Measurements from ENCODE around the gene ARF3. TPM values are rescaled to one million over a fixed set of nuclear protein-coding genes. Genes with fewer than 3 reads are reported as not detected.

ARF3 gene
- total RNA-seq, 1 experiment from 2014 or later = 257 TPM

- DNase-seq = no peak
- Mint-ChIP-seq H3K4me3 (ENCODE audit: unreplicated experiment) (no peak overlapping the region), H3K36me3 (ENCODE audit: insufficient read depth, unreplicated experiment) (peaks cover 42% of the 10 kb centered on the region), H3K4me1 (ENCODE audit: low read depth, unreplicated experiment) (peaks cover 13% of the 10 kb centered on the region), H3K9me3 (ENCODE audit: unreplicated experiment) (no peaks in the 10 kb centered on the region), H3K27ac (ENCODE audit: unreplicated experiment) (no peak overlapping the region), H3K27me3 (ENCODE audit: insufficient read depth, unreplicated experiment) (no peaks in the 10 kb centered on the region)
- ChIA-PET CTCF (no interaction called here), POLR2A (no interaction called here)
- H3K36me3 ChIP-seq (ENCODE audit: control insufficient read depth, insufficient read depth, low read length) = no peaks in the 10 kb centered on the region; the same call in 1 of the 2 replicates
- H3K4me3 ChIP-seq (ENCODE audit: low read depth, low read length) = no peak overlapping the region
- H3K4me1 ChIP-seq = peaks cover 8% of the 10 kb centered on the region; the same call in 1 of the 2 replicates
- TF ChIP-seq CTCF (IDR thresholded peaks at IDR 0.05; ENCODE audit: insufficient read depth in 1 of 2, low read depth in 1 of 2, low read length in 1 of 2, severe bottlenecking in 1 of 2, unreplicated experiment in 1 of 2) = no peak
- H3K27me3 ChIP-seq (replicated peaks; ENCODE audit: control insufficient read depth, insufficient read depth, low read length) = no peaks in the 10 kb centered on the region
- no TSS peak for BruUV-seq (replicated peaks)
- no peaks in the 10 kb centered on the region for H3K9me3 ChIP-seq
- intact Hi-C loops (cut with micrococcal nuclease; ENCODE audit: unreplicated experiment) = no loop called here
Observed at GRCh38 chr12:48954061-48954460, 3.2 kb downstream of the ARF3 start.

GRCh38 chr12:48952691-48953090, 4.6 kb downstream of the ARF3 start:
- no peak for DNase-seq
- peaks cover 10% of the 10 kb centered on the region for H3K4me1 Mint-ChIP-seq (ENCODE audit: low read depth, unreplicated experiment)
- no peaks in the 10 kb centered on the region; the same call in 1 of the 2 replicates for H3K36me3 ChIP-seq (ENCODE audit: control insufficient read depth, insufficient read depth, low read length)
- H3K27me3 Mint-ChIP-seq (ENCODE audit: insufficient read depth, unreplicated experiment) = no peaks in the 10 kb centered on the region
- peaks cover 8% of the 10 kb centered on the region; the same call in 1 of the 2 replicates for H3K4me1 ChIP-seq
- no peaks in the 10 kb centered on the region for H3K9me3 ChIP-seq
- no peak overlapping the region for H3K4me3 Mint-ChIP-seq (ENCODE audit: unreplicated experiment)
- peaks cover 52% of the 10 kb centered on the region for H3K36me3 Mint-ChIP-seq (ENCODE audit: insufficient read depth, unreplicated experiment)
- POLR2A ChIA-PET = no interaction called here
- no peaks in the 10 kb centered on the region for H3K27me3 ChIP-seq (replicated peaks; ENCODE audit: control insufficient read depth, insufficient read depth, low read length)
- no peak for TF ChIP-seq CTCF (IDR thresholded peaks at IDR 0.05; ENCODE audit: insufficient read depth in 1 of 2, low read depth in 1 of 2, low read length in 1 of 2, severe bottlenecking in 1 of 2, unreplicated experiment in 1 of 2)
- no peaks in the 10 kb centered on the region for H3K9me3 Mint-ChIP-seq (ENCODE audit: unreplicated experiment)
- CTCF ChIA-PET = interaction anchor here (1.0 kb wide), 1 partner anchor 28 kb away, joined by 3 read pairs; no protein-coding TSS in a partner anchor
- H3K4me3 ChIP-seq (ENCODE audit: low read depth, low read length) = no peak overlapping the region
- no peak overlapping the region for H3K27ac Mint-ChIP-seq (ENCODE audit: unreplicated experiment)
- intact Hi-C loops (cut with micrococcal nuclease; ENCODE audit: unreplicated experiment) = no loop called here
- BruUV-seq (replicated peaks) = no TSS peak

GRCh38 chr12:48947727-48948126, 9.6 kb downstream of the ARF3 start:
- DNase-seq = no peak
- no TSS peak for BruUV-seq (replicated peaks)
- H3K27me3 Mint-ChIP-seq (ENCODE audit: insufficient read depth, unreplicated experiment) = no peaks in the 10 kb centered on the region

More at GRCh38 chr12:48947727-48948126, 9.6 kb downstream of the ARF3 start:
- H3K36me3 ChIP-seq (ENCODE audit: control insufficient read depth, insufficient read depth, low read length) = no peaks in the 10 kb centered on the region; the same call in none of the 2 replicates
- no peaks in the 10 kb centered on the region for H3K27me3 ChIP-seq (replicated peaks; ENCODE audit: control insufficient read depth, insufficient read depth, low read length)
- H3K9me3 Mint-ChIP-seq (ENCODE audit: unreplicated experiment) = no peaks in the 10 kb centered on the region
- H3K36me3 Mint-ChIP-seq (ENCODE audit: insufficient read depth, unreplicated experiment) = peaks cover 41% of the 10 kb centered on the region
- H3K9me3 ChIP-seq = no peaks in the 10 kb centered on the region
- CTCF ChIA-PET = interaction anchor here (1.0 to 1.2 kb wide), 3 partner anchors 12 to 49 kb away, joined by 3 read pairs; partner anchors contain the start of gene FKBP11
- no peak overlapping the region for H3K4me3 ChIP-seq (ENCODE audit: low read depth, low read length)
- no peak overlapping the region for H3K27ac Mint-ChIP-seq (ENCODE audit: unreplicated experiment)
- no peak overlapping the region for H3K4me3 Mint-ChIP-seq (ENCODE audit: unreplicated experiment)
- TF ChIP-seq CTCF (IDR thresholded peaks at IDR 0.05; ENCODE audit: insufficient read depth in 1 of 2, low read depth in 1 of 2, low read length in 1 of 2, severe bottlenecking in 1 of 2, unreplicated experiment in 1 of 2) = no peak
- POLR2A ChIA-PET = no interaction called here
- intact Hi-C loops (cut with micrococcal nuclease; ENCODE audit: unreplicated experiment) = no loop called here
- no peaks in the 10 kb centered on the region for H3K4me1 ChIP-seq
- peaks cover 7% of the 10 kb centered on the region for H3K4me1 Mint-ChIP-seq (ENCODE audit: low read depth, unreplicated experiment)

Measured in Caco-2 (cell line).